ENCODE data around the gene CEACAM19.

GRCh38 chr19:44628793-44629192 lies 42.5 kb upstream of the CEACAM19 start:
- TF ChIP-seq POLR2A (IDR thresholded peaks at IDR 0.05; ENCODE audit: extremely low read depth, insufficient read length) (no peak), CTCF (IDR thresholded peaks at IDR 0.05; ENCODE audit: low read depth, low read length) (no peak), MYC (IDR thresholded peaks at IDR 0.05; ENCODE audit: low read depth, low read length) (no peak), MAX (IDR thresholded peaks at IDR 0.05; ENCODE audit: low read depth, low read length) (no peak)
